ENCODE measurements around the gene RNF8.

RNF8 gene

GRCh38 chr6:37368961-37369320 lies 15.2 kb downstream of the RNF8 start:
- no peak overlapping the region for H3K4me2 ChIP-seq (ENCODE audit: low read length)
- H3K27ac ChIP-seq (ENCODE audit: low read length) = no peak overlapping the region

GRCh38 chr6:37369321-37370201 lies 15.8 kb downstream of the RNF8 start:
- peaks cover 3% of the 10 kb centered on the region; the same call in 1 of the 2 replicates for H3K4me1 ChIP-seq (ENCODE audit: low read length)
- no peak overlapping the region for H3K27ac ChIP-seq (ENCODE audit: low read length)
- no peak overlapping the region for H3K9ac ChIP-seq (ENCODE audit: low read length)
- H3K27me3 ChIP-seq (ENCODE audit: low read depth, low read length) = no peaks in the 10 kb centered on the region
- H3K9me3 ChIP-seq (ENCODE audit: insufficient read depth, low read length) = no peaks in the 10 kb centered on the region
- no peak overlapping the region for H3K4me3 ChIP-seq (ENCODE audit: low read length)
- TF ChIP-seq, protein P1, sequence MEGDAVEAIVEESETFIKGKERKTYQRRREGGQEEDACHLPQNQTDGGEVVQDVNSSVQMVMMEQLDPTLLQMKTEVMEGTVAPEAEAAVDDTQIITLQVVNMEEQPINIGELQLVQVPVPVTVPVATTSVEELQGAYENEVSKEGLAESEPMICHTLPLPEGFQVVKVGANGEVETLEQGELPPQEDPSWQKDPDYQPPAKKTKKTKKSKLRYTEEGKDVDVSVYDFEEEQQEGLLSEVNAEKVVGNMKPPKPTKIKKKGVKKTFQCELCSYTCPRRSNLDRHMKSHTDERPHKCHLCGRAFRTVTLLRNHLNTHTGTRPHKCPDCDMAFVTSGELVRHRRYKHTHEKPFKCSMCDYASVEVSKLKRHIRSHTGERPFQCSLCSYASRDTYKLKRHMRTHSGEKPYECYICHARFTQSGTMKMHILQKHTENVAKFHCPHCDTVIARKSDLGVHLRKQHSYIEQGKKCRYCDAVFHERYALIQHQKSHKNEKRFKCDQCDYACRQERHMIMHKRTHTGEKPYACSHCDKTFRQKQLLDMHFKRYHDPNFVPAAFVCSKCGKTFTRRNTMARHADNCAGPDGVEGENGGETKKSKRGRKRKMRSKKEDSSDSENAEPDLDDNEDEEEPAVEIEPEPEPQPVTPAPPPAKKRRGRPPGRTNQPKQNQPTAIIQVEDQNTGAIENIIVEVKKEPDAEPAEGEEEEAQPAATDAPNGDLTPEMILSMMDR (IDR thresholded peaks at IDR 0.05; ENCODE audit: low read depth, low read length) = no peak
- TF ChIP-seq EZH2phosphoT487 (IDR thresholded peaks at IDR 0.05; ENCODE audit: low read depth) = no peak
- H3K36me3 ChIP-seq (replicated peaks; ENCODE audit: low read depth, low read length) = peaks cover 52% of the 10 kb centered on the region
- no peak overlapping the region for H2AFZ ChIP-seq (ENCODE audit: low read depth, low read length)
- peaks cover 3% of the 10 kb centered on the region; the same call in 1 of the 2 replicates for H4K20me1 ChIP-seq (ENCODE audit: insufficient read depth, low read length)
- H3K4me2 ChIP-seq (ENCODE audit: low read length) = no peak overlapping the region
- 0 out of 2 replicates have a peak, but pooled peaks cover 7% of the 10 kb centered on the region for H3K79me2 ChIP-seq (ENCODE audit: low read length)

More at GRCh38 chr6:37368961-37369320, 15.2 kb downstream of the RNF8 start:
- TF ChIP-seq EZH2phosphoT487 (IDR thresholded peaks at IDR 0.05; ENCODE audit: low read depth) = no peak
- TF ChIP-seq, protein P1 (IDR thresholded peaks at IDR 0.05; ENCODE audit: low read depth, low read length) = no peak
- H3K27me3 ChIP-seq (ENCODE audit: low read depth, low read length) = no peaks in the 10 kb centered on the region
- 0 out of 2 replicates have a peak, but pooled peaks cover 7% of the 10 kb centered on the region for H3K79me2 ChIP-seq (ENCODE audit: low read length)
- no peaks in the 10 kb centered on the region for H3K9me3 ChIP-seq (ENCODE audit: insufficient read depth, low read length)
- H2AFZ ChIP-seq (ENCODE audit: low read depth, low read length) = no peak overlapping the region
- H4K20me1 ChIP-seq (ENCODE audit: insufficient read depth, low read length) = peaks cover 3% of the 10 kb centered on the region; the same call in 1 of the 2 replicates
- no peak overlapping the region for H3K4me3 ChIP-seq (ENCODE audit: low read length)
- peaks cover 46% of the 10 kb centered on the region for H3K36me3 ChIP-seq (replicated peaks; ENCODE audit: low read depth, low read length)
- no peaks in the 10 kb centered on the region for H3K4me1 ChIP-seq (ENCODE audit: low read length)
- H3K9ac ChIP-seq (ENCODE audit: low read length) = no peak overlapping the region

GRCh38 chr6:37371154-37372083 lies 17.6 kb downstream of the RNF8 start:
- no peak overlapping the region for H3K4me2 ChIP-seq (ENCODE audit: low read length)
- no peak overlapping the region for H3K4me3 ChIP-seq (ENCODE audit: low read length)
- no peak overlapping the region for H3K27ac ChIP-seq (ENCODE audit: low read length)
- no peak overlapping the region for H2AFZ ChIP-seq (ENCODE audit: low read depth, low read length)
- peaks cover 67% of the 10 kb centered on the region for H3K36me3 ChIP-seq (replicated peaks; ENCODE audit: low read depth, low read length)
- peaks cover 21% of the 10 kb centered on the region for H3K4me1 ChIP-seq (ENCODE audit: low read length)
- no peaks in the 10 kb centered on the region for H3K27me3 ChIP-seq (ENCODE audit: low read depth, low read length)
- H4K20me1 ChIP-seq (ENCODE audit: insufficient read depth, low read length) = peaks cover 5% of the 10 kb centered on the region; the same call in 1 of the 2 replicates
- H3K79me2 ChIP-seq (ENCODE audit: low read length) = 0 out of 2 replicates have a peak, but pooled peaks cover 4% of the 10 kb centered on the region
- H3K9ac ChIP-seq (ENCODE audit: low read length) = no peak overlapping the region
- H3K9me3 ChIP-seq (ENCODE audit: insufficient read depth, low read length) = no peaks in the 10 kb centered on the region
- no peak for TF ChIP-seq EZH2phosphoT487 (IDR thresholded peaks at IDR 0.05; ENCODE audit: low read depth)
- TF ChIP-seq, protein P1 (IDR thresholded peaks at IDR 0.05; ENCODE audit: low read depth, low read length) = no peak

All from OCI-LY3 (cell line).